ENCODE results near the gene GTSE1.

The GTSE1 gene

DNA sequence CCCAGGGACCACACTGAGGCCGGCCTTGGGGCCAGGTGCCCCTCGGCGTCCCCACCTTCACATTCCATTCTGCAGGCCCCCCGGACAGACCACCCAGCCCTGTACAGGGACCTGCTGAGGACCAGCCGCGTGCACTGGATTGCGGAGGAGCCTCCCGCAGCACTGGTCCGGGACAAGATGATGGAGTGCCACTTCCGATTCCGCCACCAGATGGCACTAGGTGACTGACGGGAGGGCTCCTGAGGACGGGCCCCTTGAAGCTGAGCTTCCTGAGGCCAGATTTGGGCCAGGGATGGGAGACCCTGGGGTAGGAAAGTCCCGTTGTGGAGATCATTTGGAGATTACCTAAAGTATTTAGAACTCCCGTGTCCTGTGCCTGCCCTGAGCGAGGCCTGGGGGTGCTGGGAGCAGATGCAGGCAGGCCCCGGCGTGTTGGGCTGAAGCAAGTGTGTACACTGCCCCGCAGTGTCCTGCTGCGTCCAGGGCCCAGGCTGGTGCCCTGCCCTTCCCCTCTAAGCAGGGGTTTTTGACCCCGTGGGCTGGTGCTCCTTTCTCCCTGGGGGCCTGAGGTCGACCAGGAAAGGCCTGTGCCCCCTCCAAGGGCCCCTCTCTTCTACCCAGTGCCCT, 58.8 kb downstream of the GTSE1 start:
- no peak overlapping the region for H3K9ac ChIP-seq (ENCODE audit: low read depth, low read length)
- no peak overlapping the region for H3K4me3 ChIP-seq (ENCODE audit: low read depth, low read length)
- H3K9me3 ChIP-seq (ENCODE audit: control insufficient read depth, insufficient read depth, low read length): no peaks in the 10 kb centered on the region
- H3K27me3 ChIP-seq (ENCODE audit: control insufficient read depth, insufficient read depth, low read length): no peaks in the 10 kb centered on the region
- H3K27ac ChIP-seq (ENCODE audit: low read depth, low read length): no peak overlapping the region
- H3K36me3 ChIP-seq (ENCODE audit: control insufficient read depth, insufficient read depth, low read length): peaks cover 87% of the 10 kb centered on the region
- H3K4me1 ChIP-seq (ENCODE audit: control insufficient read depth, insufficient read depth, low read length): no peaks in the 10 kb centered on the region

DNA sequence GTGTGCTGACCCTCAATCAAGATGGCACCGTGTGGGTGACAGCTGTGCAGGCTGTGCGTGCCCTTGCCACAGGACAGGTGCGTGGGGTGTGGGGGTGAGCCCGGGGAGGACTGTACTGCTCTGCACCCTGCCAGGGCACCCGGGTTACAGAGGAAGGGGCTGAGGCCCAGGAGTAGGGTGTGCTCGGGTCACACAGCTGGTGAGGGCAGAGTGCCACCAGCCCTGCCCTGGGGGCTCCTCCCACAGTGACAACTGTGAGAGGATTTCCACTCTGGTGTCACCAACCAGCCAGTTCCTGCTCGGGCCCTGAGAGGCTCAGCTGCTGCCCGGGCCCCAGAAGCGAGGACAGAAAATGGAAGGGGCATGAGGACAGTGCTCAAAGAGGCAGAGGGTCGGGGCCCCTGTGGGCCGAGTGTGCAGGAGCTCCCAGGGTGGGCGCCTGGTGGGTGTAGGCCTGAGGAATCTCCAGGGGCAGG, 59.4 kb downstream of the GTSE1 start:
- H3K27me3 ChIP-seq (ENCODE audit: control insufficient read depth, insufficient read depth, low read length): no peaks in the 10 kb centered on the region
- H3K9ac ChIP-seq (ENCODE audit: low read depth, low read length): no peak overlapping the region
- H3K36me3 ChIP-seq (ENCODE audit: control insufficient read depth, insufficient read depth, low read length): peaks cover 81% of the 10 kb centered on the region
- no peak overlapping the region for H3K4me3 ChIP-seq (ENCODE audit: low read depth, low read length)
- no peaks in the 10 kb centered on the region for H3K9me3 ChIP-seq (ENCODE audit: control insufficient read depth, insufficient read depth, low read length)
- no peak overlapping the region for H3K27ac ChIP-seq (ENCODE audit: low read depth, low read length)
- H3K4me1 ChIP-seq (ENCODE audit: control insufficient read depth, insufficient read depth, low read length): no peaks in the 10 kb centered on the region

DNA sequence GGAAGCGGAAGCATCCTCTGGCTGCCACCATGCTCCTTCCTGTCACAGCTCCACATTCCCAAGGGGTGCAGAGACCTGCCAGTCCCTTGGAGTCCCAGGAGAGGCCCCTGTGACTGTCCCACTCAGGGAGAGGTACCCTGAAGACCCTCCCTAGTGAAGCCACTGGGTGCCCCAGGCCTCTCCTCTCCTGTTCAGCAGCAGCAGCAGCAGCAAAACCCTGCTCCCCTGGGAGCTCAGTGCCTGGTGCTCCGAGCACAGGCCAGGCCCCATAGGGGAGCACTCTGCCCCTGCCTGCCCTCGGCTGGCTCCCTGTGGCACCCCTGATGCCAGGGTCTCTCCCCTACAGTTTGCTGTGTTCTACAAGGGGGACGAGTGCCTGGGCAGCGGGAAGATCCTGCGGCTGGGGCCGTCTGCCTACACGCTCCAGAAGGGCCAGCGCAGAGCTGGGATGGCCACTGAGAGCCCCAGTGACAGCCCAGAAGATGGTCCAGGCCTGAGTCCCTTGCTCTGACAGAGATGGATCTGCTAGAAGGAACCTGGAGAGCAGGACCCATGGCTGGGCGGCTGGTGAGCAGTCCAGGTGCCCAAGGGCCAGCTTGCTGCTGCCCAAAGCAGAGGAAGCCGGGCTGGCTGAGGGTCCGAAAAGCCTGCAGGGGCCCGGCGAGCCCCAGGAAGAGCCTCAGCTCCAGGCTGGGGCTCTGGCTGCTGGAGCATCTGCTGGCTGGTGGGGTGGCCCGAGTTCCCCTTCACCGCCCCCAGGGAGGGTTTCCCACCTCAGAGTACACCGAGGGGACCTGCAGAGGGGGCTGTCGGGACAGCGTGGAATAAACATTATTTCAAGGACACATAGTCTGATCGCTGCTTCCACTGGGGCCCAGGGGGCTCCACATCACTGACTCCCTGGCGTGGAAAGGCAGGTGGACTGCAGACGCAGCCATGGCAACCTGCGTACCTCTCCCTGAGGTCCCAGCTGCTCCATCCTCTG, 60.1 kb downstream of the GTSE1 start:
- Histone ChIP-seq H3K9me3 (ENCODE audit: control insufficient read depth, insufficient read depth, low read length) (no peaks in the 10 kb centered on the region), H3K4me3 (ENCODE audit: low read depth, low read length) (no peak overlapping the region), H3K9ac (ENCODE audit: low read depth, low read length) (no peak overlapping the region), H3K36me3 (ENCODE audit: control insufficient read depth, insufficient read depth, low read length) (peaks cover 74% of the 10 kb centered on the region), H3K27ac (ENCODE audit: low read depth, low read length) (no peak overlapping the region), H3K4me1 (ENCODE audit: control insufficient read depth, insufficient read depth, low read length) (no peaks in the 10 kb centered on the region), H3K27me3 (ENCODE audit: control insufficient read depth, insufficient read depth, low read length) (no peaks in the 10 kb centered on the region)

DNA sequence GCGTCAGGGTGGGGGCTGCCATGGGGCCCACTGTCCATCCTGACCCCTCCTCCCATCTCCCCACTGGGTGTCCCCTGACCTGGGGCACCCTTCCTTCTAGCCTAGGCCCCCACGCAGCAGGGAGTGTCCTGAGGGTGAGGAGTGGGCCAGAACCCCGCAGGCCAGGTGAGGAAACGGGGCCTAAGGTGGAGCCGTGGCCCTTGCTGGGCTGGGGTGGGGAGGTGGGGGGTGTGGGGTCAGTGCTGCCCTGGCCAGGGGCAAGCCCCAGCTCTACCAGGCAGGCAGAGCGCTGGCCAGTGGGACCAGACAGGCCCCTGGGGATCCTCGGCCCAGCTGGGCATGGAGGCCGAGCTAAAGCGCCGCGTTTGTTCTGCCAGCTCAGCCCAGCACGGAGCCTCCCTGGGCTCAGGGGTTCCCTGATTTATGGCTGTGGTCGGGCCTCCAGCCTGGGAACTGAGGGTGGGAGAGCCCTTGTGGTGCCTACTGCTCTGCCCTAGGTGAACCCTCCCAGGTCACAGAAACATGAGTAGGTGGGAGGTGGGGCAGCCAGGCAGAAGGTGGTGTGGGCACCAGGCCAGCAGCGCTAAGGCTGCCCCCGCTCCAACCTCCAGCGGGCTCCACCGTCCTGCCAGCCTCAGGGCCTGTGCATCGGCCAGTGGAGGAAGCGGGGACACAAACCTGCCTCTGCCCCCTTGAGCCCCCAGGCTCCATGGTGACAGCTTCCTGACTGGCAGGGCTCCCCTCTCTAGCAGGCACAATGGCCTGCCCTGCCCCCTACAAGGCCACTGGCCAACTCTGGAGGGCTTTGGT, 61.2 kb downstream of the GTSE1 start:
- H3K9me3 ChIP-seq (ENCODE audit: control insufficient read depth, insufficient read depth, low read length): no peaks in the 10 kb centered on the region
- no peak overlapping the region for H3K9ac ChIP-seq (ENCODE audit: low read depth, low read length)
- no peaks in the 10 kb centered on the region for H3K27me3 ChIP-seq (ENCODE audit: control insufficient read depth, insufficient read depth, low read length)
- no peak overlapping the region for H3K27ac ChIP-seq (ENCODE audit: low read depth, low read length)
- H3K4me3 ChIP-seq (ENCODE audit: low read depth, low read length): no peak overlapping the region
- H3K36me3 ChIP-seq (ENCODE audit: control insufficient read depth, insufficient read depth, low read length): peaks cover 64% of the 10 kb centered on the region
- H3K4me1 ChIP-seq (ENCODE audit: control insufficient read depth, insufficient read depth, low read length): no peaks in the 10 kb centered on the region

DNA sequence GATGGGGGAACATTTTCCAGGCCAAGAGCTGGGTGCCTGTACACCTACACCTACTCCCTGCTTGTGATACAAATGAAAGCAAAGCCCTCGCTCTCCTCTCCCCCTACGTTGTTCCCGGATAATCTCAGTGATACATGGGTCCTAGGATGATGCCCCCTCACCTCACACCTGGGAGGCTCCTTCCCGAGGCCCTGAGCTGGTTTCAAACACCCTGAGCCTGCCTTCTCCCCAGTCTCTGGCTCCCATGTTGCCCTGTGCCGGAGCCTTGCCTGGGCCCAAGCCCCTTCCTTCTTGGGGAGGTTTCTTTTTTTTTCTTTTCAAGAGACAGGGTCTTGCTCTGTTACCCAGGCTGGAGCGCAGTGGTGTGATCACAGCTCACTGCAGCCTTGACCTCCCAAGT, 62.1 kb downstream of the GTSE1 start:
- H3K4me1 ChIP-seq (ENCODE audit: control insufficient read depth, insufficient read depth, low read length): no peaks in the 10 kb centered on the region
- H3K9me3 ChIP-seq (ENCODE audit: control insufficient read depth, insufficient read depth, low read length): no peaks in the 10 kb centered on the region
- H3K4me3 ChIP-seq (ENCODE audit: low read depth, low read length): no peak overlapping the region
- H3K9ac ChIP-seq (ENCODE audit: low read depth, low read length): no peak overlapping the region
- no peaks in the 10 kb centered on the region for H3K27me3 ChIP-seq (ENCODE audit: control insufficient read depth, insufficient read depth, low read length)
- peaks cover 59% of the 10 kb centered on the region for H3K36me3 ChIP-seq (ENCODE audit: control insufficient read depth, insufficient read depth, low read length)
- H3K27ac ChIP-seq (ENCODE audit: low read depth, low read length): no peak overlapping the region

DNA sequence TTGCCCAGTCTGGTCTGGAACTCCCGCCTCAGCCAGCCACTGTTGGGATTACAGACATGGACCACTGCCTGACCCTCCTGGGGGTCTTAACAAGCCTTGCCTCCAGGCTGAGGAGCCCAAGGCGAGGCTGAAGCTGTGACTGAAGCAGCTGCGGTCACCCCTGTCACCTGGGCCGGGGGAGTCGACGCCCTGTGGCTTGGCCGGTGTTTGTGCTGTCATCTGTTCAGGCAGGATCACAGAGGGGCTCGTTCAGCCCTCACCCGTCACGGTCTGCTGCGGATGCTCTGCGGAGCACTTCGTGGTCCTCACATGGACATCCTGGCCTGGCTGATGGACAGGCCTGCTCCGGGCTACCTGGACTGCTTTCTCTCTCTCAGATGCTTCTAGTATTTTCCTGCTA, 62.7 kb downstream of the GTSE1 start:
- no peaks in the 10 kb centered on the region for H3K27me3 ChIP-seq (ENCODE audit: control insufficient read depth, insufficient read depth, low read length)
- no peak overlapping the region for H3K4me3 ChIP-seq (ENCODE audit: low read depth, low read length)
- no peaks in the 10 kb centered on the region for H3K9me3 ChIP-seq (ENCODE audit: control insufficient read depth, insufficient read depth, low read length)
- no peaks in the 10 kb centered on the region for H3K4me1 ChIP-seq (ENCODE audit: control insufficient read depth, insufficient read depth, low read length)
- H3K27ac ChIP-seq (ENCODE audit: low read depth, low read length): no peak overlapping the region
- no peak overlapping the region for H3K9ac ChIP-seq (ENCODE audit: low read depth, low read length)
- peaks cover 53% of the 10 kb centered on the region for H3K36me3 ChIP-seq (ENCODE audit: control insufficient read depth, insufficient read depth, low read length)

DNA sequence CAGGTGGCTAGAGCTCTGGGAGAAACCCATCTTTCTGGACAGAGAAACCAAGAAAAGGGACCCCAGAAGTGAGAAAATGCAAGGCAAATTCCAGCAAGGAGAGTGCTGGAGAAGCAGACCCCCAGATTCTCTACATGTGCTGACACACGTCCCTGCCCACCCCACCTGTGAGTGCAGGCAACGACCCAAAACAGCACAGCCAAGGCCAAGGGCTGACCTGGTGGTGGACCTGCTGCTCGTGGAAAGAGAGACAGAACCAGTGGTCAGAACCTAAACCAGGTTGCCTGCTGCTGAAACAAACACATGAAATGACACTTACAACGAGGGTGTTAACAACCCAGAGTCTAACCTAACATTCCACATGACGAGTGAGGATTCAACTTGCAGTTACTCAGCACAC, 63.4 kb downstream of the GTSE1 start:
- no peaks in the 10 kb centered on the region for H3K27me3 ChIP-seq (ENCODE audit: control insufficient read depth, insufficient read depth, low read length)
- no peaks in the 10 kb centered on the region for H3K9me3 ChIP-seq (ENCODE audit: control insufficient read depth, insufficient read depth, low read length)
- H3K4me1 ChIP-seq (ENCODE audit: control insufficient read depth, insufficient read depth, low read length): no peaks in the 10 kb centered on the region
- no peak overlapping the region for H3K4me3 ChIP-seq (ENCODE audit: low read depth, low read length)
- no peak overlapping the region for H3K27ac ChIP-seq (ENCODE audit: low read depth, low read length)
- H3K9ac ChIP-seq (ENCODE audit: low read depth, low read length): no peak overlapping the region
- peaks cover 52% of the 10 kb centered on the region for H3K36me3 ChIP-seq (ENCODE audit: control insufficient read depth, insufficient read depth, low read length)

DNA sequence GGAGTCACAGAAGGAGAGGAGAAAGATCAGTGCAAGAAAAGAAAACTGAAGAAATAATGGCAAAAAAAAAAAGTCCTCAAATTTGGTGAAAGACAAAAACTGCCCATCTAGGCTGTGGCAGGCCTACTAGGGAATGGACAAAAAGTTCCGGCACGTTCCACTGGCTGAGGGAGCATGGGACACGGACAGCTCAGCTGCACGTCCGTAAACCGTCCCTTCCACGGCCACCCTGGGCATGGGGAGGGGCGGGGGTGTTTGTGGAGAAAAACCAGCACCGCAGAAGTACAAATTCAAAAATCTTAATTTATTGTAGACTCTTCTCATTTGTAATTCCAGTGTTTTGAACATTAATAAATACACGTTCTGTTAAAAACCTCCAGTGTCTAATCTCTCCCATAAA, 64.2 kb downstream of the GTSE1 start:
- no peaks in the 10 kb centered on the region for H3K4me1 ChIP-seq (ENCODE audit: control insufficient read depth, insufficient read depth, low read length)
- no peak overlapping the region for H3K4me3 ChIP-seq (ENCODE audit: low read depth, low read length)
- H3K9me3 ChIP-seq (ENCODE audit: control insufficient read depth, insufficient read depth, low read length): no peaks in the 10 kb centered on the region
- H3K36me3 ChIP-seq (ENCODE audit: control insufficient read depth, insufficient read depth, low read length): peaks cover 49% of the 10 kb centered on the region
- H3K9ac ChIP-seq (ENCODE audit: low read depth, low read length): no peak overlapping the region
- no peaks in the 10 kb centered on the region for H3K27me3 ChIP-seq (ENCODE audit: control insufficient read depth, insufficient read depth, low read length)
- H3K27ac ChIP-seq (ENCODE audit: low read depth, low read length): no peak overlapping the region

DNA sequence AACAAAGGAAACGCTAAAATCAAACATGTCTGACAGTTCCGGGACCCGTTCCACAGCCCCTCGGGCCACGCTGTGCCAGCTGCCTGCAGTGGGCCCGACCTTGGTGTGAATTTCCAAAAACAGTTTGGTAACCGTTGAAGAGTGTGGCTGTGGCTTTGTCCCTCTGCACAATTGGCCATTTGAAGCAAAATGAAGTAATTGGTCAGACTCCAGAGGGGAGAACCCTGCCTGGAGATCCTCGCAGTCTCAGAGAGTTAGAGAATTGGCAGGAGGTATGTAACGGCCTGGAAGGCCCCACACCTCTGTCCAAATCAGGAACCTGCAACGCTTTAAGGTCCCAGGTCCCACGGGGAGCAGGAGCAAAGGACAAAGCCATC, 65.1 kb downstream of the GTSE1 start:
- Histone ChIP-seq H3K4me3 (ENCODE audit: low read depth, low read length) (no peak overlapping the region), H3K27me3 (ENCODE audit: control insufficient read depth, insufficient read depth, low read length) (no peaks in the 10 kb centered on the region), H3K27ac (ENCODE audit: low read depth, low read length) (no peak overlapping the region), H3K9me3 (ENCODE audit: control insufficient read depth, insufficient read depth, low read length) (no peaks in the 10 kb centered on the region), H3K4me1 (ENCODE audit: control insufficient read depth, insufficient read depth, low read length) (no peaks in the 10 kb centered on the region), H3K9ac (ENCODE audit: low read depth, low read length) (no peak overlapping the region), H3K36me3 (ENCODE audit: control insufficient read depth, insufficient read depth, low read length) (peaks cover 40% of the 10 kb centered on the region)

DNA sequence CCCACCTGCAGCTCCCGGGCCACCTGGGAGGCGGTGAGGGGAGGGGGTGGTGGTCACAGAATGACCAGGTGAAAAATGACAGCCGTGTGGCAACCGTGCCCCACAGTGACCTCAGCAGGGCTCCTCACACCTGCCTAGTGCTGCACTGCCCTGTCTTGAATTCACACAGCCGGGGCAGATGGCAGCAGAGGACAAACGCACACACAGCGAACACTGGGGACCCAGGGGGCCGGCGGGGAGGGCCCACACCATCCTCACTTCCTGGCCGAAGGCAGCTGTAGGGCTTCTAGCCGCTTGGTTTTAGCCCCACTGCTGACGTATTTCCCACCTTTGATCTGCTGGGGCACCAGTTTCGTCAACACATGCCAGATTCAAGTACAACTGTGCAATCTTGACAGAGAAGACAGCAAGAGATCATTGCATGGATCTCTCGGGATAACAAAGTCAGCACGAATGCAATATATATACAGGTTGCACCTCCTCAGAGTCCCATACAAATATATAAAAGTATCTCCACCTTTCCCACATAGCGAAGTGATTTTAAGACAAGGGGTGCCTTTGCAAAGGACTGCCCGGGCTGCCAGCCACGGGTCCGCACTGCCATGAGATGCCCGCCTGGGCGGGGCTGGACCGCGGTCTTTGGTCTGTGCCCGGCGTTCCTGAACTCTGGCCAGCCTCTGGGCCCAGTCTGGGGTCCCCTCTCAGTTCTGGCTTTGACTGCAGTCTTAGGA, 65.7 kb downstream of the GTSE1 start:
- H3K36me3 ChIP-seq (ENCODE audit: control insufficient read depth, insufficient read depth, low read length): peaks cover 34% of the 10 kb centered on the region
- no peaks in the 10 kb centered on the region for H3K27me3 ChIP-seq (ENCODE audit: control insufficient read depth, insufficient read depth, low read length)
- no peaks in the 10 kb centered on the region for H3K4me1 ChIP-seq (ENCODE audit: control insufficient read depth, insufficient read depth, low read length)
- no peak overlapping the region for H3K4me3 ChIP-seq (ENCODE audit: low read depth, low read length)
- no peak overlapping the region for H3K9ac ChIP-seq (ENCODE audit: low read depth, low read length)
- H3K27ac ChIP-seq (ENCODE audit: low read depth, low read length): no peak overlapping the region
- H3K9me3 ChIP-seq (ENCODE audit: control insufficient read depth, insufficient read depth, low read length): no peaks in the 10 kb centered on the region
